HCT116 (cell line): Measurements from ENCODE around the gene COL9A3. TPM values are rescaled to one million over a fixed set of nuclear protein-coding genes. Genes with fewer than 3 reads are reported as not detected.

Experiments
- ATAC-seq: fragments of 200-7000 bp; cut with Tn5 transposase; 2 replicates; pipeline ENCODE4 v1.9.1; 2020; ENCODE audit warnings: mild to moderate bottlenecking, moderate library complexity
- BruUV-seq: library from RNA; stranded (reverse); fragments of 400-500 nt; replicated peaks from 2 replicates; lab custom pipeline; 2021; lab: Mats Ljungman, UMichigan
- CTCF ChIA-PET: fragments of 300-600 bp; sonication (Branson Sonifier 250); formaldehyde crosslinking; loops from one replicate; lab custom pipeline; 2021; ENCODE audit warnings: antibody characterized with exemption; lab: Charles Lee
- POLR2A ChIA-PET: fragments of 300-600, 350-600 bp; sonication (Branson Sonifier 250); formaldehyde crosslinking; loops from one replicate; lab custom pipeline; 2021; ENCODE audit warnings: antibody characterized with exemption; lab: Charles Lee
- RAD21 ChIA-PET, 2 experiments: fragments of 300-600 bp; sonication (Branson Sonifier 250); formaldehyde crosslinking; loops; one replicate each; lab custom pipeline; 2023; ENCODE audit warnings: low total read pairs in 2 of 2; ENCODE audit not compliant: uncharacterized antibody in 2 of 2, unreplicated experiment in 2 of 2, low non-redundant PET in 1 of 2; lab: Charles Lee
- DNase-seq: peaks from one replicate; pipeline ENCODE4 v3.0.0-alpha.2; 2010; ENCODE audit warnings: low read depth, low spot score
- H2AFZ ChIP-seq: fragments of 200-600 bp; shearing (Covaris generic), sonication (generic); 2 replicates; pipeline ENCODE4 v1.6.1; 2017; ENCODE audit warnings: low read depth, mixed run types, mixed read lengths, antibody characterized with exemption, low read length; ENCODE audit not compliant: poor library complexity, severe bottlenecking
- H3K27ac ChIP-seq: 2 replicates; pipeline ENCODE4 v1.5.1; 2012; ENCODE audit warnings: low read depth, low read length
- H3K27me3 ChIP-seq: fragments of 200-600 bp; sonication (generic); 2 replicates; pipeline ENCODE4 v1.6.1; 2016; ENCODE audit warnings: mixed run types, low read length, mixed read lengths; ENCODE audit not compliant: insufficient read depth
- H3K36me3 ChIP-seq, 2 experiments: fragments of 200-500 bp in 1 of 2; fragments of 200-600 bp in 1 of 2; sonication (Bioruptor generic) in 1 of 2; sonication (generic) in 1 of 2; 2 replicates each; pipeline versions ENCODE4 v1.5.1 to v1.6.1; 2014 to 2016; ENCODE audit warnings: low read length in 2 of 2, inconsistent platforms in 1 of 2, mixed read lengths in 1 of 2, mixed run types in 1 of 2; ENCODE audit not compliant: insufficient read depth in 2 of 2, control insufficient read depth in 1 of 2
- H3K4me1 ChIP-seq, 2 experiments: fragments of 200-600 bp in 1 of 2; sonication (generic) in 1 of 2; 2 replicates each; pipeline versions ENCODE4 v1.5.1 to v1.6.1; 2012 to 2017; ENCODE audit warnings: low read length in 2 of 2, inconsistent platforms in 1 of 2, mild to moderate bottlenecking in 1 of 2, mixed read lengths in 1 of 2, mixed run types in 1 of 2, moderate library complexity in 1 of 2; ENCODE audit not compliant: insufficient read depth in 2 of 2, control insufficient read depth in 1 of 2
- H3K4me2 ChIP-seq: fragments of 200-600 bp; sonication (generic); 2 replicates; pipeline ENCODE4 v1.6.1; 2017; ENCODE audit warnings: mixed run types, low read length, mixed read lengths
- H3K4me3 ChIP-seq, 2 experiments: fragments of 200-600 bp in 1 of 2; sonication (generic) in 1 of 2; replicated peaks in 1 of 2; 2 replicates each; pipeline ENCODE4 v1.5.1; 2011 to 2016; ENCODE audit warnings: low read length in 2 of 2, control low read depth in 1 of 2, low read depth in 1 of 2, mild to moderate bottlenecking in 1 of 2, mixed read lengths in 1 of 2, mixed run types in 1 of 2
- H3K79me2 ChIP-seq: fragments of 200-600 bp; sonication (generic); 2 replicates; pipeline ENCODE4 v1.6.1; 2017; ENCODE audit warnings: mild to moderate bottlenecking, mixed run types, low read length, moderate library complexity, mixed read lengths; ENCODE audit not compliant: insufficient read depth
- H3K9ac ChIP-seq: fragments of 200-600 bp; sonication (generic); 2 replicates; pipeline ENCODE4 v1.6.1; 2016; ENCODE audit warnings: low read length, mixed read lengths
- H3K9me2 ChIP-seq: fragments of 200-600 bp; sonication (generic), shearing (Covaris generic); 2 replicates; pipeline ENCODE4 v1.6.1; 2017; ENCODE audit warnings: mixed run types, mild to moderate bottlenecking, moderate library complexity; ENCODE audit not compliant: insufficient read depth
- H3K9me3 ChIP-seq, 2 experiments: fragments of 200-500 bp in 1 of 2; fragments of 200-600 bp in 1 of 2; sonication (Bioruptor generic) in 1 of 2; sonication (generic) in 1 of 2; 2 replicates each; pipeline ENCODE4 v1.6.1; 2014 to 2017; ENCODE audit warnings: low read length in 2 of 2, mixed read lengths in 2 of 2, inconsistent platforms in 1 of 2, low read depth in 1 of 2, mild to moderate bottlenecking in 1 of 2, mixed run types in 1 of 2, moderate library complexity in 1 of 2; ENCODE audit not compliant: control insufficient read depth in 1 of 2, insufficient read depth in 1 of 2
- H4K20me1 ChIP-seq: fragments of 200-600 bp; sonication (generic), shearing (Covaris generic); 2 replicates; pipeline ENCODE4 v1.6.1; 2017; ENCODE audit warnings: mixed run types, mild to moderate bottlenecking, moderate library complexity; ENCODE audit not compliant: insufficient read depth
- CBX3 ChIP-seq: IDR thresholded peaks from 2 replicates; pipeline ENCODE4 v1.6.1; 2012; ENCODE audit warnings: low read depth
- ELF1 ChIP-seq: IDR thresholded peaks from 2 replicates; pipeline ENCODE4 v1.6.1; 2012; ENCODE audit warnings: low read depth, borderline replicate concordance
- EZH2 ChIP-seq: fragments of 200-600 bp; sonication (generic); IDR thresholded peaks from 2 replicates; pipeline ENCODE4 v1.6.1; 2017; ENCODE audit warnings: antibody characterized with exemption, mixed run types
- EZH2phosphoT487 ChIP-seq: fragments of 200-600 bp; IDR thresholded peaks from 2 replicates; pipeline ENCODE4 v1.6.1; 2018; ENCODE audit warnings: antibody characterized with exemption, borderline replicate concordance
- FOSL1 ChIP-seq: IDR thresholded peaks from 2 replicates; pipeline ENCODE4 v1.6.1; 2012; ENCODE audit warnings: low read depth
- JUND ChIP-seq: IDR thresholded peaks from 2 replicates; pipeline ENCODE4 v1.6.1; 2012
- POLR2A ChIP-seq: IDR thresholded peaks from 2 replicates; pipeline ENCODE4 v1.7.0; 2011; ENCODE audit warnings: borderline replicate concordance; ENCODE audit not compliant: insufficient read depth, insufficient read length; ENCODE audit errors: extremely low read depth
- POLR2AphosphoS5 ChIP-seq: IDR thresholded peaks from 2 replicates; pipeline ENCODE4 v1.6.1; 2011; ENCODE audit warnings: mild to moderate bottlenecking, low read depth, low read length, moderate library complexity
- RAD21 ChIP-seq: IDR thresholded peaks from 2 replicates; pipeline ENCODE4 v1.6.1; 2012; ENCODE audit warnings: low read depth, mild to moderate bottlenecking
- SIN3A ChIP-seq: IDR thresholded peaks from 2 replicates; pipeline ENCODE4 v1.6.1; 2012; ENCODE audit warnings: low read depth
- SRF ChIP-seq: IDR thresholded peaks from 2 replicates; pipeline ENCODE4 v1.6.1; 2012; ENCODE audit warnings: low read depth
- TCF7L2 ChIP-seq: IDR thresholded peaks from 2 replicates; pipeline ENCODE4 v1.7.0; 2011; ENCODE audit warnings: borderline replicate concordance, inconsistent platforms; ENCODE audit not compliant: insufficient read depth, insufficient read length; ENCODE audit errors: extremely low read depth
- YY1 ChIP-seq: IDR thresholded peaks from 2 replicates; pipeline ENCODE4 v1.6.1; 2011; ENCODE audit warnings: low read length, low read depth, moderate library complexity, mild to moderate bottlenecking; ENCODE audit not compliant: insufficient replicate concordance; ENCODE audit errors: extremely low read depth
- ZFX ChIP-seq: fragments of 450-650 bp; IDR thresholded peaks from 2 replicates; pipeline ENCODE4 v1.6.1; 2017
- ZNF274 ChIP-seq: fragments of 200-500 bp; sonication (Bioruptor generic); IDR thresholded peaks from 2 replicates; pipeline ENCODE4 v1.6.1; 2014; ENCODE audit warnings: mild to moderate bottlenecking, low read depth, low read length, inconsistent platforms
- intact Hi-C: fragments of 100-400 bp; cut with micrococcal nuclease; formaldehyde crosslinking; loops from 2 replicates; pipeline ENCODE4 v1.10.0; 2022
- total RNA-seq: library from RNA; stranded (reverse); gene quantifications from one replicate; pipeline ENCODE4 v1.2.1, GENCODE V29; 2021; ENCODE audit not compliant: unreplicated experiment
- TF ChIP-seq, protein P1 (sequence below): IDR thresholded peaks from 2 replicates; pipeline ENCODE4 v1.6.1; 2012
- TF ChIP-seq, protein P2 (sequence below), 3 experiments: fragments of 200-600 bp in 1 of 3; sonication (generic) in 1 of 3; IDR thresholded peaks in 2 of 3; conservative IDR thresholded peaks in 1 of 3; 2 replicates each; pipeline ENCODE4 v1.5.1; 2012 to 2017; ENCODE audit warnings: low read depth in 2 of 3, low read length in 2 of 3, antibody characterized with exemption in 1 of 3, borderline replicate concordance in 1 of 3, control low read depth in 1 of 3, mild to moderate bottlenecking in 1 of 3, mixed read lengths in 1 of 3, mixed run types in 1 of 3, moderate library complexity in 1 of 3; ENCODE audit not compliant: insufficient read depth in 1 of 3
- TF ChIP-seq, protein P3 (sequence below): IDR thresholded peaks from 2 replicates; pipeline ENCODE4 v1.6.1; 2012
- TF ChIP-seq, protein P4 (sequence below): IDR thresholded peaks from 2 replicates; pipeline ENCODE4 v1.6.1; 2011; ENCODE audit warnings: mild to moderate bottlenecking, low read length, moderate library complexity; ENCODE audit not compliant: insufficient replicate concordance; ENCODE audit errors: extremely low read depth

COL9A3 gene
- total RNA-seq, 1 experiment from 2014 or later, result 29.7 TPM

DNA sequence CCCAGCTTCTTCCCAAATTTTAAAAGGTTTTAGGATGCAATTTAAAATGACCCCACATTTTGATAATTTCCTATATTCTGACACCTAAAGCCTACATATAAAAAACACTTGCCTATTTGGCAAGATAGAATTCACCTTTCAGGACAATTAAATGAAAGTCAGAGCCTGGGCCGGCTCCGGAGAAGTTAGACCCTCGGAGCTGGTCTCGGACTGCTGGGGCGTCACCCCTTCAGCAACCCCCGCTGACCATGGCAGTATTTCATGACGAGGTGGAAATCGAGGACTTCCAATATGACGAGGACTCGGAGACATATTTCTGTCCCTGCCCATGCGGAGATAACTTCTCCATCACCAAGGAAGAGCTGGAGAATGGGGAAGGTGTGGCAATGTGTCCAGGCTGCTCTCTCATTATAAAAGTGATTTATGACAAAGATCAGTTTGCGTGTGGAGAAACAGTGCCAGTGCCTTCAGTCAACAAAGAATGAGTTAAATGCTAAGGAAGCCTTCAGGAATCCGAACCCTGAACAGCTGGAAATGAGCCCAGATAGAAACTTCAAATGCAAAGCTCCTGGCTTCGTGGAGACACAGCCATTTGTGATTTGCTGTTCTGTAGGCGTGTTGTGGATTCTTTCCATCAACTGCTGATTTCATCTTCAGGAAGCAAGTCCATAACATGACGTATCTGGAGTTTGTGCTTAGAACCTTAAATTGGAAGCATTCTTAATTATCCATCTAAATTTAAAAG is 28.7 kb downstream of the COL9A3 start:
- Histone ChIP-seq H3K27me3 (no peaks in the 10 kb centered on the region), H3K4me1 (no peaks in the 10 kb centered on the region), H3K9ac (no peak overlapping the region), H3K9me3 (no peaks in the 10 kb centered on the region), H3K79me2 (no peaks in the 10 kb centered on the region)
- intact Hi-C loops, result no loop called here
- CTCF ChIA-PET, result no interaction called here
- no peak for TF ChIP-seq POLR2AphosphoS5
- TF ChIP-seq, protein P1, sequence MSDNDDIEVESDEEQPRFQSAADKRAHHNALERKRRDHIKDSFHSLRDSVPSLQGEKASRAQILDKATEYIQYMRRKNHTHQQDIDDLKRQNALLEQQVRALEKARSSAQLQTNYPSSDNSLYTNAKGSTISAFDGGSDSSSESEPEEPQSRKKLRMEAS, result no peak
- TF ChIP-seq EZH2, result no peak
- TF ChIP-seq, protein P2, sequence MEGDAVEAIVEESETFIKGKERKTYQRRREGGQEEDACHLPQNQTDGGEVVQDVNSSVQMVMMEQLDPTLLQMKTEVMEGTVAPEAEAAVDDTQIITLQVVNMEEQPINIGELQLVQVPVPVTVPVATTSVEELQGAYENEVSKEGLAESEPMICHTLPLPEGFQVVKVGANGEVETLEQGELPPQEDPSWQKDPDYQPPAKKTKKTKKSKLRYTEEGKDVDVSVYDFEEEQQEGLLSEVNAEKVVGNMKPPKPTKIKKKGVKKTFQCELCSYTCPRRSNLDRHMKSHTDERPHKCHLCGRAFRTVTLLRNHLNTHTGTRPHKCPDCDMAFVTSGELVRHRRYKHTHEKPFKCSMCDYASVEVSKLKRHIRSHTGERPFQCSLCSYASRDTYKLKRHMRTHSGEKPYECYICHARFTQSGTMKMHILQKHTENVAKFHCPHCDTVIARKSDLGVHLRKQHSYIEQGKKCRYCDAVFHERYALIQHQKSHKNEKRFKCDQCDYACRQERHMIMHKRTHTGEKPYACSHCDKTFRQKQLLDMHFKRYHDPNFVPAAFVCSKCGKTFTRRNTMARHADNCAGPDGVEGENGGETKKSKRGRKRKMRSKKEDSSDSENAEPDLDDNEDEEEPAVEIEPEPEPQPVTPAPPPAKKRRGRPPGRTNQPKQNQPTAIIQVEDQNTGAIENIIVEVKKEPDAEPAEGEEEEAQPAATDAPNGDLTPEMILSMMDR (IDR thresholded peaks at IDR 0.05 in 2 of 3, conservative IDR thresholded peaks at IDR 0.05 in 1 of 3; ENCODE audit: borderline replicate concordance in 1 of 3, insufficient read depth in 1 of 3, low read depth in 2 of 3, low read length in 2 of 3), result no peak
- no peak for TF ChIP-seq EZH2phosphoT487
- TF ChIP-seq, protein P3, sequence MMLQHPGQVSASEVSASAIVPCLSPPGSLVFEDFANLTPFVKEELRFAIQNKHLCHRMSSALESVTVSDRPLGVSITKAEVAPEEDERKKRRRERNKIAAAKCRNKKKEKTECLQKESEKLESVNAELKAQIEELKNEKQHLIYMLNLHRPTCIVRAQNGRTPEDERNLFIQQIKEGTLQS, result no peak
- TF ChIP-seq ELF1, result no peak
- no peak for TF ChIP-seq POLR2A
- no peak for TF ChIP-seq ZNF274
- TF ChIP-seq ZFX, result no peak
- TF ChIP-seq JUND, result no peak
- TF ChIP-seq RAD21, result no peak
- no peak for TF ChIP-seq SIN3A
- TF ChIP-seq CBX3, result no peak
- TF ChIP-seq SRF, result no peak
- TF ChIP-seq FOSL1, result no peak
- TF ChIP-seq YY1, result no peak
- TF ChIP-seq, protein P4, sequence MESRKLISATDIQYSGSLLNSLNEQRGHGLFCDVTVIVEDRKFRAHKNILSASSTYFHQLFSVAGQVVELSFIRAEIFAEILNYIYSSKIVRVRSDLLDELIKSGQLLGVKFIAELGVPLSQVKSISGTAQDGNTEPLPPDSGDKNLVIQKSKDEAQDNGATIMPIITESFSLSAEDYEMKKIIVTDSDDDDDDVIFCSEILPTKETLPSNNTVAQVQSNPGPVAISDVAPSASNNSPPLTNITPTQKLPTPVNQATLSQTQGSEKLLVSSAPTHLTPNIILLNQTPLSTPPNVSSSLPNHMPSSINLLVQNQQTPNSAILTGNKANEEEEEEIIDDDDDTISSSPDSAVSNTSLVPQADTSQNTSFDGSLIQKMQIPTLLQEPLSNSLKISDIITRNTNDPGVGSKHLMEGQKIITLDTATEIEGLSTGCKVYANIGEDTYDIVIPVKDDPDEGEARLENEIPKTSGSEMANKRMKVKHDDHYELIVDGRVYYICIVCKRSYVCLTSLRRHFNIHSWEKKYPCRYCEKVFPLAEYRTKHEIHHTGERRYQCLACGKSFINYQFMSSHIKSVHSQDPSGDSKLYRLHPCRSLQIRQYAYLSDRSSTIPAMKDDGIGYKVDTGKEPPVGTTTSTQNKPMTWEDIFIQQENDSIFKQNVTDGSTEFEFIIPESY, result no peak
- TF ChIP-seq TCF7L2, result no peak
- TF ChIP-seq, all 23 proteins: peak for 0
- Histone ChIP-seq H3K4me3 (no peak overlapping the region), H3K4me2 (no peak overlapping the region), H3K9me2 (no peaks in the 10 kb centered on the region), H4K20me1 (no peaks in the 10 kb centered on the region), H3K27ac (no peak overlapping the region), H2AFZ (no peak overlapping the region), H3K36me3 (peaks cover 7 to 8% of the 10 kb centered on the region in 2 experiments; a peak in 2 of 4 replicates)
- TSS peak; percentile 13 for BruUV-seq
- ATAC-seq (no peak), DNase-seq (no peak)
- ChIA-PET POLR2A (no interaction called here), RAD21 (no interaction called here)
